Subcutaneous abdominal adipose tissue (tissue), 5 donors: ENCODE results near the gene ANKH.

Source experiments
- H3K27ac ChIP-seq: one replicate; pipeline ENCODE4 v1.7.0; 2013; ENCODE audit warnings: low read depth, mild to moderate bottlenecking, inconsistent platforms, low read length, moderate library complexity
- H3K27me3 ChIP-seq, 5 donors: one replicate each; pipeline ENCODE4 v1.7.0; 2013; ENCODE audit warnings: low read length in 5 of 5, inconsistent platforms in 1 of 5; ENCODE audit not compliant: control insufficient read depth in 5 of 5, insufficient read depth in 4 of 5
- H3K36me3 ChIP-seq, 5 donors: one replicate each; pipeline ENCODE4 v1.7.0; 2013; ENCODE audit warnings: low read length in 5 of 5; ENCODE audit not compliant: control insufficient read depth in 5 of 5, insufficient read depth in 5 of 5
- H3K4me1 ChIP-seq, 5 donors: one replicate each; pipeline ENCODE4 v1.7.0; 2013; ENCODE audit warnings: low read length in 5 of 5, mild to moderate bottlenecking in 3 of 5, moderate library complexity in 1 of 5; ENCODE audit not compliant: control insufficient read depth in 5 of 5, insufficient read depth in 5 of 5
- H3K4me3 ChIP-seq, 5 donors: one replicate each; pipeline ENCODE4 v1.7.0; 2013; ENCODE audit warnings: low read length in 5 of 5, low read depth in 1 of 5
- H3K9ac ChIP-seq, 5 donors: one replicate each; pipeline ENCODE4 v1.7.0; 2013; ENCODE audit warnings: low read length in 5 of 5, mild to moderate bottlenecking in 4 of 5, moderate library complexity in 3 of 5
- H3K9me3 ChIP-seq, 5 donors: one replicate each; pipeline ENCODE4 v1.7.0; 2013; ENCODE audit warnings: low read length in 5 of 5; ENCODE audit not compliant: control insufficient read depth in 5 of 5
- donor health status: healthy.
- donor health status: healthy.
- donor health status: healthy.
- donor health status: healthy.
- donor health status: healthy.

Gene ANKH

GRCh38 chr5:14872070-14872989 is 752 bp upstream of the ANKH start:
- Histone ChIP-seq H3K4me1 (peaks cover 3 to 33% (median 21%) of the 10 kb centered on the region in 5 donors), H3K27me3 (no peaks in the 10 kb centered on the region), H3K4me3 (peak overlapping the region; percentile 70 to 81 (median 73)), H3K9me3 (no peaks in the 10 kb centered on the region), H3K9ac (peak overlapping the region; percentile 12 to 84 (median 78)), H3K36me3 (no peaks in the 10 kb centered on the region), H3K27ac (peak overlapping the region; percentile 77)

GRCh38 chr5:14870337-14871213 is 1.0 kb downstream of the ANKH start:
- H3K4me3 ChIP-seq = peak overlapping the region; percentile 59 to 83 (median 73)
- no peaks in the 10 kb centered on the region for H3K36me3 ChIP-seq
- H3K9me3 ChIP-seq = no peaks in the 10 kb centered on the region
- peak overlapping the region; percentile 12 to 68 (median 48) for H3K9ac ChIP-seq
- no peaks in the 10 kb centered on the region for H3K27me3 ChIP-seq
- H3K4me1 ChIP-seq = peaks cover 3 to 33% (median 21%) of the 10 kb centered on the region in 5 donors
- peak overlapping the region; percentile 46 for H3K27ac ChIP-seq

GRCh38 chr5:14869668-14870164 is 1.9 kb downstream of the ANKH start:
- Histone ChIP-seq H3K27me3 (no peaks in the 10 kb centered on the region), H3K36me3 (no peaks in the 10 kb centered on the region), H3K9ac (peak overlapping the region in 4 of 5 donors; percentile 27 to 68 (median 56)), H3K4me3 (peak overlapping the region; percentile 59 to 83 (median 73)), H3K27ac (peak overlapping the region; percentile 46), H3K4me1 (peaks cover 3 to 33% (median 21%) of the 10 kb centered on the region in 5 donors), H3K9me3 (no peaks in the 10 kb centered on the region)

- Histone ChIP-seq H3K36me3 (no peaks in the 10 kb centered on the region), H3K4me3 (peak overlapping the region in 1 of 5 donors; percentile 73), H3K27ac (no peak overlapping the region), H3K27me3 (no peaks in the 10 kb centered on the region), H3K4me1 (peaks cover 3 to 33% (median 21%) of the 10 kb centered on the region in 5 donors), H3K9me3 (no peaks in the 10 kb centered on the region), H3K9ac (no peak overlapping the region)
Observed at GRCh38 chr5:14869233-14869632, 2.3 kb downstream of the ANKH start.

DNA sequence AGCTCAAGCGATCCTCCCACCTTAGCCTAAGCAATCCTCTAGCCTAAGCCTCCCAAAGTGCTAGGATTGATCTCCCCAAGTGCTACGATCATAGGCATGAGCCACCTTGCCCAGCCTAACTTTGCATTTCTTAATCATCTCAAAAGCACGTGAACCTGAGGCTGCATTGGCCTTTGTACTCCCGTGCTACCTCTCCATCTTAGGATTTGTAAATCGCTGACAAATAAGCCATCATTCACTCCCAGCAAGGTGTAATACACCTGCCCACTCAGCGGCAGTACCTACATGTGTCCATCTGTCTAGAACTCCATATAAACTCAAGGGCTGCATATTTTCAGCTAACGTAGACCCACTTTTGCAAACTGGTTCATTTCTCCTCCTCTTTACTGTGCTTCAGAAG is 2.8 kb downstream of the ANKH start:
- H3K36me3 ChIP-seq = no peaks in the 10 kb centered on the region
- peaks cover 3 to 33% (median 21%) of the 10 kb centered on the region in 5 donors for H3K4me1 ChIP-seq
- no peak overlapping the region for H3K9ac ChIP-seq
- no peaks in the 10 kb centered on the region for H3K9me3 ChIP-seq
- no peaks in the 10 kb centered on the region for H3K27me3 ChIP-seq
- no peak overlapping the region for H3K27ac ChIP-seq
- H3K4me3 ChIP-seq = no peak overlapping the region

DNA sequence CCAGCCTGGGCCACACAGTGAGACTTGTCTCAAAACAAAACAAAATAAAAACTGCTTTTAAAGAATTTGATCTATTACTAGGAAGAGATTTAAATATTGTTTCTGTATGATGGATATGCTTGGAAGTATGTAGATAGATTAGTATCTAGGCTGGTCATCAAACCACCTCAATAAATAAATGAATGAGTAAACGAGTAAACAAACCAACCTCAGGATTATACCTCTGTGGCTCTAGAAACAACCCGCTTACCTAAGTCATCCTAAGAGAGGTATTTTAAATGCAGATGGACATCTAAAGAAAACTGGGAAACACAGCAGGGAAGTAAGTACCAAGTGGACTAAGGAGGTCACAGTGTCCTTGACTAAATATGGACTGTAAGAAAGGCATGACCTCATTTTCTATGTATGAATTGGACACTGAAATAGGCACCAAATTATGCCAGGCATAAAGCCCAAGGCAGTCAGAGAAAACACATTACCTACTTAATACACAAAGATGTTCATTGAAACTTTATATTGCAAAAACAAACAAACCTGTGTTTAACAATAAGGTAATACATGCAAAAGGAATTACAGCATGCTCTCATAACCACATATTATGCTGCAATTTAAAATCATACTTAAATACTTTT is 7.3 kb downstream of the ANKH start:
- no peak overlapping the region for H3K27ac ChIP-seq
- no peak overlapping the region for H3K9ac ChIP-seq
- no peaks in the 10 kb centered on the region for H3K9me3 ChIP-seq
- peaks cover 0 to 3% (median 0%) of the 10 kb centered on the region in 5 donors for H3K36me3 ChIP-seq
- no peak overlapping the region for H3K4me3 ChIP-seq
- no peaks in the 10 kb centered on the region for H3K27me3 ChIP-seq
- peaks cover 0 to 15% (median 5%) of the 10 kb centered on the region in 5 donors for H3K4me1 ChIP-seq

DNA sequence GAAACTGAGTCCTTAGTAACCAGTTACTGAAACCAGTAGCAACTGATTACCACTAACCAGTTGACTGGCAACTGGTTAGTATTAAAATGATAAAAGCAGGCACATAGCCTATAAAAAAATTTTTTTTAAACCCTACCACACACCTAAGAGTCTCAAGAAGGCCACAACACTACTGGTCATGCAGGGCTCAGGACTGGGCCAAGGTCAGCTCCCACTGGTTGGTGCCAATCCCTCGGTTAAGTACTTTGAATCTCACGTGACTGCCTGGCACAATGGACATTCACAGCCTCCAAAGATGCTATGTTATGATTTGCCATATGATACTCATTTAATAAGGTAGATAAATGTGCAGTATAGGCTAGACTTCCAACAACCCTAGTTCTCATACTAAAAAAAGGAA is 8.5 kb downstream of the ANKH start:
- Histone ChIP-seq H3K4me3 (no peak overlapping the region), H3K36me3 (peaks cover 0 to 3% (median 0%) of the 10 kb centered on the region in 5 donors), H3K9me3 (no peaks in the 10 kb centered on the region), H3K9ac (no peak overlapping the region), H3K4me1 (peaks cover 0 to 11% (median 5%) of the 10 kb centered on the region in 5 donors), H3K27ac (no peak overlapping the region), H3K27me3 (no peaks in the 10 kb centered on the region)

DNA sequence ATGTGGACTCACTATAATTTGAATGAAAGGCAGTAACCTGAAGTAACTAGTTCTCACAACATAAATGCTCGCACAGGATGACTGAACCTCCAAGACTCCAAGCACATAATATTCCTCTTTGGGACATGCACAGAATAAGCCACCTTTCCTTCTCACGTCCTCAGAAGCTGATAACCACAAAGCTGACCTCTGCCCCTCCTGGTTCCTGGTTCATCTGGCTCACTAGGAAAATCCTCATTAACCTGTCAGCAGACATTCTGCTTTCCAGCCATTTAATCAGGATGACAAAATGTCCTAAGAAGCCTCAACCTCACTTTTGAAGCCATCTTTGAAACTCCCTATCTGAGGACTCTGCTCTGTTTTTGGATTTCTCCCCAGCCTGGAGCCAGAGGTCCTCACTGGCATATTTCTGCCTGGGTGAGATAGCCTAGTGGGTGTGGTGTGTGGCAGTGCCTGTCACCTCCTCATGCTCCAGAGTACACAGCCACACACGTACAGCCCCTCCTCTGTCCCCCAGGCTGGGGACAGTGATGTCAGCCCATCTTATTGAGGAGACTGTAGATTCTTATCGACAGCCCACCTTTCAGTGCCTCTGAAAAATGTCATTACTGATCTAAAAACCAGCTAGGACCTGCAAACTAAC is 10.3 kb downstream of the ANKH start:
- H3K4me3 ChIP-seq = no peak overlapping the region
- no peak overlapping the region for H3K9ac ChIP-seq
- no peaks in the 10 kb centered on the region for H3K9me3 ChIP-seq
- no peaks in the 10 kb centered on the region for H3K27me3 ChIP-seq
- H3K36me3 ChIP-seq = peaks cover 0 to 3% (median 0%) of the 10 kb centered on the region in 5 donors
- no peak overlapping the region for H3K27ac ChIP-seq
- H3K4me1 ChIP-seq = peaks cover 0 to 11% (median 5%) of the 10 kb centered on the region in 5 donors

DNA sequence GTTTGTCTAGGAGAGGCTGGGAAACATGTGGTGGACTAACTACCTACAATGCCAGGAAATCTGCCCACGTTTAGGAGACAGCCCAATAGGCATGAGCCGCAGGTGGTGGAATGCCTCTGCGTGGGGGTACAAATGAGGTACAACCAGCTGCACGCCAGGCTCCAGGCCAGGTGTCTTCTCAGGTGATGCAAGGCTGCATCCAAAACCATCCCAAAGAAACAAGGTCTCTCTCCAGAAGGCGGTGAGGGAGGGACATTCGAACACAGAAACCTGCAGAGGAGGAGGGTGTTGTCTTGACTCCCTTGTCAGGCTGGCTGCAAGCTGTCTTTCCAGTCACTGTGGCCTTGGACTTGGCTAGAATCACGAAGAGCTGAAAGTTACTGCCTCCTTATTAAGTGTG is 11.6 kb downstream of the ANKH start:
- Histone ChIP-seq H3K9ac (no peak overlapping the region), H3K4me1 (peaks cover 0 to 11% (median 5%) of the 10 kb centered on the region in 5 donors), H3K9me3 (no peaks in the 10 kb centered on the region), H3K27ac (no peak overlapping the region), H3K27me3 (no peaks in the 10 kb centered on the region), H3K4me3 (no peak overlapping the region), H3K36me3 (peaks cover 0 to 6% (median 0%) of the 10 kb centered on the region in 5 donors)
